HG03378 (cell line): ENCODE results near the gene MPIG6B.

Source experiments
- ATAC-seq: cut with Tn5 transposase; IDR thresholded peaks from one replicate; pipeline ENCODE4 v1.9.1; 2021; ENCODE audit warnings: mild to moderate bottlenecking, moderate library complexity; ENCODE audit not compliant: unreplicated experiment

Gene MPIG6B

DNA sequence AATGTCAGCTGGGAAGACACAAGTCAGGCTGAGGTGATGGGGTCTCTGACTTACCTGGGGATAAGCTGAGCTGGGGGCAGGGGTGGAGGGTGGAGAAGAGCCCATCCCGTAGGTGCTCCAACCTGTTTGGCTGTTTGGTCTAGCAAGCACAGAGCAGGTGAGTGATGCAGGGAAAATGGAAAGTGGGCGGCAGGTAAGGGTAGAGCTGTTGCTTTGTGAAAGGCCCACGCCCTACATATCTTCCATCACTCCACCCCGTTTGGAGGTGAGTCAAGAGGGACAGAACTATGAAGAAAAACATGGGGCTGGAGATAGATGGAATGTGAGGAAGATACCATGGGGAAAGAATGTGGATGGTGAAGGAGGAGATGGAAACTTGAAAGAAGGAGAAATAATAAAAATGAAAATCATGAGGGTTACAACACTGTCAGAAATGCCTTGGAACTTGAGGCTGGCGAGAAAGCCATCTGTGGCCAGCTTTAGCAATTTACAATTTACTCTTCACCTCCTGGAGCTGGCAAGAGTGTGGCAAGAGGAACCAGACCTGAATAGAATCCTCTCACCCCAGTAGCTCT lies 2.9 kb upstream of the MPIG6B start:
- no peak for ATAC-seq

GRCh38 chr6:31721351-31722020 lies 1.7 kb upstream of the MPIG6B start, which contains the start of gene LY6G6C:
Gene LY6G6C (minus strand): TSS chr6:31721746. CDS start chr6:31721679, 67 bp downstream.
- ATAC-seq, result no peak

DNA sequence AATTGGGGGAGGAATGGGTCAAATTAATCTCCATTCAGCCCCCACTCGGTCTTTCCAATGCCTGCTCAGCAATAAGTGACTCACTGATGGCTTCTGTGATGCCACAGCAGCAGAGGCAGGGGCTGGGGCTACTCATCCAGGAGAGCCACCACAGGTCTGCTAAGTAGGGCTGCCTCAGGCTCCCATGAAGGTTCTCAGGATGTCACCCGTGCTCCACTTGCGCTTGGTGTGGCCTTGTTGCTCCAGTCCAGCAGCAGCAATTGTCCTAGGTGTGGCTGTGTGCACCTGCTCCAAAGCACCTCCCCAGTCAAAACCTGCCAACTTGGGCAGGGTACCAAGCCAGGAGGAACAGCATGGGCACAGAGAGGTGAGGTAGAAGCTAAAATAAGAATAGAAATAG lies 1.0 kb upstream of the MPIG6B start:
- no peak for ATAC-seq

- no peak for ATAC-seq
Observed at GRCh38 chr6:31723980-31724691, 963 bp downstream of the MPIG6B start.

DNA sequence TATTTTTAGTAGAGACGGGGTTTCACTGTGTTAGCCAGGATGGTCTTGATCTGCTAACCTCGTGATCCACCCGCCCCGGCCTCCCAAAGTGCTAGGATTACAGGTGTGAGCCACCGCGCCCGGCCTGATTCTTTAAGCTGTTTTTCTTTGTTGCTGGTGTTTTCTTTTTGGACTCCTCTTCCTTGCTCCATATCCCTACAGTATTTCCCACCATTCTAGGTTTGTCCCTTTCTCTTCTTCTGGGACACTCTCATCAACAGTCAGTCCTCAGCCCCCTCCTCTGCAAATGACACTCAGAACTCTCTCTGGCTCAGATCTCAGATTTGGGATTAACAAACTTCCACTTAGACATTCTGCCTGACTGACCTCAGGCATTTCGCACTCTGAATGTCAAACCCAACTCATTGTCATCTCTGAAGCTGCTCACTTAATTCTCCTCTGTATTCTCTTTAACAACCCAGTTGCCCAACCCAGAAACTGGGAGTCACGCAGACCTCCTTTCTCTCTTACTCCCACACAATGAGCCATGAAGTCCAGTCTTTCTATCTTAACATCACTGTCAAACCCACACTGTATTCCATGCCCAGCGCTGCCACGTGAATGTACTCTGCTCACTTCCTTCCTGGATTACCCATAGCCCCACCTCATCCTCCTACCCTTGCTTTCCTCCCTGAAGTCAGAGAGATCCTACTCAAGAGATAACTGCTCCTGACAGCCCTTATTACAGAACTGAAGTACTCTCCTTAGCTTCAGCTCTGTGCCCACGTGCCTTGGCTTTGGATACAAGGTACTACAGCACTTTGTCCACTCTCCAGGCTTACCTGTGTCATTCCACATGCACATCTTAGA lies 2.6 kb downstream of the MPIG6B start:
- no peak for ATAC-seq

DNA sequence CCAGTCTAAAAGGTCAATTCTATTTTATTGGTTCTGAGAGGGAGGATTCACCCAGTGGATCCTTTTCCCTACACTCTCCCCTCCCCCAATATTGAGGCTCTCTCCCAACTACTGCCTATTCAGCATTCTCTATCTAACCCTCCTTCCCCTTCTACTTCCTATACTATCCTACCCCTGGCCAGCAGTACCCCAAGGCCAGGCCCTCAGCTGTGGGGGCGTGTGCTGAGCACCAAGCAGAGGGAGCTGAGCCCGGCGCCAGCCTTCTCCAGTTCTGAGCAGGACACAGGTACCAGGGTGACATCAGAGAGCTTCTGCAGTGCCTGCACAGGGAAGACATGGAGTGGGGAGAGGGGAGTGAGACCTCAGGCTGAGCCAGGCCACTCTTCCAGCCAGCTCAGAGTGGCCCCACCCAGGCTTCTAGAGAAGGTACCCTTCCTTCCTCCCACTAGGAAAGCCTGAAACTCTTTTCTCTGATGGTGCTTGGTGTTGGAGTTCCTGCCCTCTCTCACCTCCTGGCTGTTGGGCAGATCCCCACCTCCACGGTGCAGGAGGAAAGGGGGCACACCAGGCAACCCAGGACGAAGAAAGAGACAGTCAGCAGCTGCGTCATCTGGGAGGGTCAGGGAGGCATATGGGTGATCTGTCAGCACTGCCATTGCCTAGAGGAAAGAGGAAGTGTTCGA lies 4.0 kb downstream of the MPIG6B start:
- ATAC-seq, result peak; percentile 51

GRCh38 chr6:31727717-31728671 lies 4.8 kb downstream of the MPIG6B start:
- peak; percentile 3 for ATAC-seq

DNA sequence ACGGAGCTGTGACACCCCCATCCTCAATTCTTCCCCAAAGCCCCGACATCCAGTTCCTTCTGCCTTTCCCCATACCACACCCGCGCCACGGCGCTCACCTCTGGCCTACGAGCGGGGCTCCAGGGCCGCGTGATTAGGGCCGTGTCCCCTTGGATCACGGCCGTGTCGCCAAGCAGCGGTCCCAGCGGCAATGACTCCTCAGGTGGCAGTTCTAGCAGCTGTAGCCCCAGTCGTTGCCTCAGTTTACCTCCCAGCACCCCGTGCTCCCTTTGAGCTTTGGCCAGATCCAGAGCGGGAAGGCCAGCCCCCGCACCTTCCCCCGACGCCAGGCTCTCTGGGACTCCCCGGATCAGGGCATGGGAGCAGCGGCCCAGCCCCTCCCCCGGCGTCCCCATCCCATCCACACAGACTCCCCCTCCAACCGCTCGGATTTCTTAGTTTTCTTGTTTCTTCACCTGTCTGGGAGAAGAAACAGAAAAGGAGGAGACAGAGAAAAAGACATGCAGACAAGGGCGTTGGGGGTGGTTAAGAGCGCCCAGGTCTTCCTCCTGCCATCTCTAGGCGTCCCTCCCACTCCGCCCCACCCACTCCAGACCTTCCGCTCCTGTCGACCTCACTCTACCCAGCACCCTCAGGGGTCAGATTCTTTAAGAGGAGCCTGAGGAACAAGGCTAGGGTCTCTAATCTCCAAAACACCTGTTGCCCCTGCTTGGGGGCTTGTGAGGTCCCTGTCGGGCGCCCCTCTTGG lies 5.8 kb downstream of the MPIG6B start, which contains the start of gene DDAH2:
DDAH2 (minus strand) TSS at position 533 of the 748 bp plus-strand sequence; CDS start at position 395, 138 bp downstream.
- ATAC-seq, result no peak

GRCh38 chr6:31729515-31729978 lies 6.4 kb downstream of the MPIG6B start:
- ATAC-seq, result no peak

DNA sequence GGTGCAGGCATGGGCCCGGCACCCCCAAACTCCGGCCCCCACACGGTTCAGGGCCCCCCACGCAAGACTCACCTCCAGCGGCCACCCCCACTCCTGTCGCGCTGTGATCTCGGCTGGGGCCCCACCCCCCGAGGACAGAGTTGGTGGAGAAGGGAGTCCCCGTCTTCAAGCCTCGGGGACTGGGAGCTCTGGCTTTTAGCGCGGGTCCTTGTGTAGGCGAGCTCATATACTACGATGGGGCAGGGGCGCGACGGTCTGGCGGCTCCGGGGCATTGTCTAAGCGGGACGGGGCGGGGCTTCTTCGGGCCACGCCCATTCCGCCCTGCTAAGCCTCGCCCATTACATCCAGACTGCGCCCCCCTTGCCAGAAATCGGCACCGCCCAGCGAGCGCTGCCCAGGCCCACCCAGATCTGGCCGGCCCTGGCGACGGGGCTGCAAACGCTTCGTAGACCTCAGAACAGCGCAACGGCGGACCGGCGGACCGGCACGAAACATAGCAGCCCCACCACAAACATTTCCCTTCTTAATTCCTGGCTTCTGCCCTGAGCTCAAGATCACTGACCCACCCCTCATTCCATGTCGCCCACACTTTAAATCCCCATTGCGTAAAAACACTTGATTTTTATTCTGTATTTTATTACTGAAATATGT lies 6.9 kb downstream of the MPIG6B start:
- no peak for ATAC-seq

DNA sequence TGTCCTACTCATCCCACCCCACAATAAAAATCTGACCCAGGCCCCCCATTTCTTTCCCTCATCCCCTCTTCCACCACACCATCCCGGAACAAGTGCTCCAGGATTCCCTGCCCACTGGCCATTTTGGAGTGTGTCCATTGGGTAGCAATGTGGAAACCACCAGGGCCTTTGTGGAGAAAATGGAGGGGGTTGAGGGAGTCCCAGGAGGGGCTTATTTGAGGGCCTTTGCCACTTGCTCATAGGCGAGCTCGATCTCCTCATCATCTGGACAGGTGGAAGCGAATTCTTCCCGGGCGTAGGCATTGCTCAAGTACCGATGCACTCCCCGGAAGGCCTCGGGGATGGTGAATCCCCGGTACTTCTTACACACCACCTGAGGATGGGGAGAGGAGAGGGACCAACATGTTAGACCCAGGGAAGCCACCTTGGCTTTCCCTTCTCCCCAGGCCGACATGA lies 7.5 kb downstream of the MPIG6B start:
- no peak for ATAC-seq

GRCh38 chr6:31732029-31732428 lies 8.9 kb downstream of the MPIG6B start:
- ATAC-seq, result no peak

DNA sequence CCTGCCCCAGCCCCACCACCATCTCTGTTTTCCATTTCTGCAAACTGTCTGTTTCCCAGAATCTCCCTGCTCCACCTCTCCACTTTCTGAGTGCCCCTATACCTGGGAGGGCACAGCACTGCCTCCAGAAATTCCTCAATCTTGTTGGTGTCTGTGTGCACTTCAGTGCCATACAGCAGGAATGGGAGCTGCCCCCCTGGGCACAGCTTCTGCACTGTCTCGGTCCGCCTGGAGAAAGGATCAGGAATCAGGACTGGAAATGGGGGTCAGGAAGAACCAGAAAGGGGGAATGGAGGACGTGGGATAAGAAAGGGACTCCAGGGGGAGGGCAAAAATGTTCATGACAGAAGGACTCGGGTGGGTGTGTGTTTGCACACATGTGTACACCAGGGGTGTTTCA lies 10.6 kb downstream of the MPIG6B start:
- no peak for ATAC-seq

- no peak for ATAC-seq
Observed at GRCh38 chr6:31734247-31734820, 11.2 kb downstream of the MPIG6B start.

- ATAC-seq, result no peak
Observed at GRCh38 chr6:31734821-31735406, 11.7 kb downstream of the MPIG6B start.

DNA sequence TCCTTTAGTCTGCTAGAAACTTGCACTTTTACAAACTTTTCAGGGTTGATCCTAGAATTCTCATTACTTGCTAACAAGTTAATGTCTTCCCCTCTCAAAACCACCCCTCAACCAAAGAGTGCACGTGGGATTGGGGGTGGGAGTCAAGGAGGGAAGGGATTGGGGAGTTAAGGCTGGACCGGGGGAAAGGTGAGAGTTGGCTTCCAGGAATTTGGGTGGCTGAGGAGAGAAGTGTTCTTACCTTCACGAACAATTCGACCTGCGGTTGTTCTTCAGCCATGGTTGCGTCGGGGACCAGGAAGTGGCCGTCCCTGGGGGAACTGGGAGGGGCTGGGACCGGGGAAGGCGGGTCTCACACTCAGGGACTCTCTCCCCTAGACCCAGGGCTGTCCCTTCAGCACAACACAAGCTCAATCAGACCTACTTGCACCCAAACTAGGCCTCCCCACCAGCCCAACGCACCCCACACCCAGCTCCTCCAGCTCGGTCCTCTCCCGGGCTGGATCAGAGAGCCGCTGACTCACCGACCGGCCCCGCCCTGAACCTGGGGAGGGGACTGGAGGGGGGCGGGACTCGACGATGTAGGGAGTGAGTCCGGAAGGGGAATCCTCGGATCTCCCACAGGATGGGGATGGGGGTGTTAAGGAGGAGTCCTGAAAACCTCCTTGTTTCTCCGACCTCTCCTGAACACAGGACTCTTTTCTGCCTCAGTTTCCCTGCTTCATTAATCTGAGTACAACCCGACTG lies 13.0 kb downstream of the MPIG6B start, which contains the start of gene CLIC1:
CLIC1 (minus strand) TSS at position 510 of the 747 bp plus-strand sequence; CDS start at position 280, 230 bp downstream.
- no peak for ATAC-seq
